ENCODE data around the gene NPAS3.

- TF ChIP-seq CTCF (IDR thresholded peaks at IDR 0.05) (no peak), POLR2A (IDR thresholded peaks at IDR 0.05) (no peak)
These were observed 134.3 kb downstream of the NPAS3 start for GRCh38 chr14:33073023-33073422.
